Epithelial cell of umbilical artery (primary cell): ENCODE data around the gene MUC5B. TPM values are rescaled to one million over a fixed set of nuclear protein-coding genes. Genes with fewer than 3 reads are reported as not detected.

Experiments
- total RNA-seq: library from RNA; depleted of rRNA; stranded (reverse); fragments of >200 nt; gene quantifications from 2 replicates; pipeline ENCODE4 v1.2.3, GENCODE V29; 2014

The MUC5B gene
- not detected in 2 replicates for total RNA-seq

GRCh38 chr11:1222491-1223345 is at the start of gene MUC5B:
Gene MUC5B (plus strand): TSS chr11:1223066. CDS start chr11:1223124, 58 bp downstream.

GRCh38 chr11:1309498-1310317 is 86.8 kb downstream of the MUC5B start, which contains the start of gene TOLLIP:
Gene TOLLIP (minus strand): TSS chr11:1309632. CDS start chr11:1309498, 134 bp downstream.

Other genes with a start within 250 kb of the MUC5B start
- not detected in 2 replicates for gene MUC6, start 186.3 kb upstream of the MUC5B start, total RNA-seq
- gene MUC2, start 148.2 kb upstream of the MUC5B start, total RNA-seq: not detected in 2 replicates
- not detected in 2 replicates for gene MUC5AC, start 65.1 kb upstream of the MUC5B start, total RNA-seq
- gene TOLLIP, start 86.6 kb downstream of the MUC5B start, total RNA-seq: 14.9 and 22.2 TPM in 2 replicates
- gene BRSK2, start 166.9 kb downstream of the MUC5B start, total RNA-seq: 0.15 and 0.32 TPM in 2 replicates